Fibroblast of villous mesenchyme (primary cell): ENCODE data around the gene CORO2B. TPM values are rescaled to one million over a fixed set of nuclear protein-coding genes. Genes with fewer than 3 reads are reported as not detected.

Experiments used
- DNase-seq: peaks from one replicate; pipeline ENCODE4 v3.0.0-alpha.2; 2010; ENCODE audit warnings: low read depth
- H3K4me3 ChIP-seq: 2 replicates; pipeline ENCODE4 v1.5.1; 2011; ENCODE audit warnings: low read depth, mild to moderate bottlenecking, low read length
- CTCF ChIP-seq: IDR thresholded peaks from 2 replicates; pipeline ENCODE4 v1.5.1; 2012; ENCODE audit warnings: low read depth, mild to moderate bottlenecking, low read length; ENCODE audit not compliant: insufficient read depth
- total RNA-seq: library from RNA; depleted of rRNA; stranded (reverse); fragments of >200 nt; gene quantifications from 2 replicates; pipeline ENCODE4 v1.2.3, GENCODE V29; 2012

Gene CORO2B
- total RNA-seq, 1 donor, result 9.5 TPM

- DNase-seq, result no peak
- H3K4me3 ChIP-seq, result no peak overlapping the region
- TF ChIP-seq CTCF, result no peak
These were observed 23.8 kb upstream of the CORO2B start for GRCh38 chr15:68554721-68555678.

GRCh38 chr15:68555679-68556037, 23.1 kb upstream of the CORO2B start:
- TF ChIP-seq CTCF, result no peak
- no peak for DNase-seq
- H3K4me3 ChIP-seq, result no peak overlapping the region

GRCh38 chr15:68556139-68556990, 22.4 kb upstream of the CORO2B start:
- no peak overlapping the region for H3K4me3 ChIP-seq
- TF ChIP-seq CTCF, result no peak
- no peak for DNase-seq

- H3K4me3 ChIP-seq, result no peak overlapping the region
- no peak for TF ChIP-seq CTCF
- no peak for DNase-seq
These were observed 21.1 kb upstream of the CORO2B start for GRCh38 chr15:68557469-68558317.

- DNase-seq, result no peak
- no peak for TF ChIP-seq CTCF
- H3K4me3 ChIP-seq, result no peak overlapping the region
These were observed 20.2 kb upstream of the CORO2B start for GRCh38 chr15:68558318-68559305.
